ENCODE data around the gene SORCS1.

- TF ChIP-seq CEBPB (IDR thresholded peaks at IDR 0.05) = no peak
- TF ChIP-seq TCF12 (IDR thresholded peaks at IDR 0.05; ENCODE audit: low read depth) = no peak
- no peak for TF ChIP-seq EGR1 (IDR thresholded peaks at IDR 0.05)
- no peak for TF ChIP-seq REST (IDR thresholded peaks at IDR 0.05; ENCODE audit: low read depth)
- no peak for TF ChIP-seq MAX (IDR thresholded peaks at IDR 0.05)
- no peak for TF ChIP-seq EP300 (IDR thresholded peaks at IDR 0.05; ENCODE audit: borderline replicate concordance)
- no peak for TF ChIP-seq FOXM1 (IDR thresholded peaks at IDR 0.05; ENCODE audit: borderline replicate concordance, low read depth)
- TF ChIP-seq YY1 (IDR thresholded peaks at IDR 0.05; ENCODE audit: low read depth) = no peak
- no peak for TF ChIP-seq RAD21 (IDR thresholded peaks at IDR 0.05; ENCODE audit: low read depth)
- no peak for TF ChIP-seq USF1 (IDR thresholded peaks at IDR 0.05)
- no peak for TF ChIP-seq TEAD4 (IDR thresholded peaks at IDR 0.05)
These were observed 145.4 kb downstream of the SORCS1 start for GRCh38 chr10:107019154-107019553.

Measured in Ishikawa (cell line).